IPS DF 6.9 (cell line): ENCODE results near the gene A4GALT.

ENCODE experiments used
- DNase-seq: peaks from one replicate; pipeline ENCODE4 v3.0.0-alpha.2; 2013; ENCODE audit warnings: low read depth, low spot score
- H3K27ac ChIP-seq: one replicate; pipeline ENCODE4 v1.5.1; 2013; ENCODE audit warnings: low read length, control low read depth
- H3K27me3 ChIP-seq: 2 replicates; pipeline ENCODE4 v1.6.1; 2013; ENCODE audit warnings: mild to moderate bottlenecking, low read length; ENCODE audit not compliant: control insufficient read depth, insufficient read depth
- H3K36me3 ChIP-seq: 2 replicates; pipeline ENCODE4 v1.6.1; 2013; ENCODE audit warnings: low read length; ENCODE audit not compliant: control insufficient read depth, insufficient read depth
- H3K4me1 ChIP-seq: 2 replicates; pipeline ENCODE4 v1.6.1; 2013; ENCODE audit warnings: low read length; ENCODE audit not compliant: control insufficient read depth, insufficient read depth
- H3K4me3 ChIP-seq: 2 replicates; pipeline ENCODE4 v1.5.1; 2013; ENCODE audit warnings: mild to moderate bottlenecking, low read length
- H3K9me3 ChIP-seq: 2 replicates; pipeline ENCODE4 v1.6.1; 2013; ENCODE audit warnings: low read length, inconsistent platforms; ENCODE audit not compliant: control insufficient read depth, insufficient read depth
- WGBS: extraction: QIAGEN DNeasy Blood & Tissue Kit; methylation state at CpG from one replicate; pipeline ENCODE4 v1.1.7; 2013; ENCODE audit warnings: mixed read lengths, missing lambda C conversion rate; ENCODE audit not compliant: insufficient read length, insufficient coverage; 5-methylcytosine and 5-hydroxymethylcytosine counted together

Gene A4GALT

DNA sequence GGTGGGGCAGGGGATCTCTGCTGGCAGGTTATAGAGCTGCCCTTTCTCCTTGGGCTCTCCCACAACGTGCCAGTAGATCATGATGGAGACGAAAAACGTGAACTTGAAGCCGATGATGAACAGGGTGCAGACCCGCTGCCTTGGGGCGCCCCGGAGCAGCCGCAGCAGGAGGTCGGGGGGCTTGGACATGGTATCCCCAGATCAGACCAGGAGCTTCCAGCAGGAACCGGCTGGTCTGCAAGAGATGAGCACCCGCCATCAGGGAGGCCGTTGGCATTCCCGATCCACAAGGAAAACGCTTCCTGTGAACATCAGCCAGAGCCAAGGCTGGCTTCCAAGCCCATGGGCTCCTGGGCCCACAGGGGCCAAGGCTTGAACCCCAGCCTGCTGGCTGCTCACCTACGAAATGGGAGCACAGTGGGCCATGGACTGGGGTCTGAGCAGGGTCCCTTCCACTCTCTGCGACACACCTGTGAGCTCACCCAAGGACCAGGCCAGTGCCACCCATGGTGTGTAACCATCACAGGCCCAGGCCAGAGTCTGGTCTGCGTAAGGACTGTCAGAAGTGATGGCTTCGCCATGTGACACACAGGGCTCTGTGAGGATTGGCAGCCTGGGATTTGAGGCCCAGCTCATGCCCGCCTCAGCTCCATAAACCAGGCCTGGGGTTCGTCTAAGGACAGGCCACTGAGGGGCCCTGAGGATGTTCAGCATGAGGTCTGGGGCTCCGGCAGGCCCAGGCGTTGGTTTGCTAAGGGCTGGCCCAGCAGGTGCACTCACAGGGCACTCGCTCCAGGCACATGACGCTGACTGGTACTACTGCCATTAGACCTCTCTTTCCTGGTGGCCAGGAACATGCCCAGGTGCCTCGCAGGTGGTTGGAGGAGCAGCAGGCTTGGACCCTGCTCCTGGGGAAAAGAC is 26.6 kb downstream of the A4GALT start:
- Histone ChIP-seq H3K4me3 (no peak overlapping the region), H3K4me1 (no peaks in the 10 kb centered on the region), H3K9me3 (no peaks in the 10 kb centered on the region), H3K27me3 (no peaks in the 10 kb centered on the region), H3K27ac (no peak overlapping the region), H3K36me3 (peaks cover 2% of the 10 kb centered on the region; the same call in 1 of the 2 replicates)
- DNase-seq, result no peak
- no CpG with 5 or more reads among the region's 25 CpGs for WGBS

- Histone ChIP-seq H3K27ac (no peak overlapping the region), H3K4me1 (0 out of 2 replicates have a peak, but pooled peaks cover 2% of the 10 kb centered on the region), H3K9me3 (no peaks in the 10 kb centered on the region), H3K4me3 (no peak overlapping the region), H3K27me3 (no peaks in the 10 kb centered on the region), H3K36me3 (peaks cover 2% of the 10 kb centered on the region; the same call in 1 of the 2 replicates)
- DNase-seq, result no peak
- WGBS, result no CpG with 5 or more reads among the region's 51 CpGs
Measured at GRCh38 chr22:42693055-42693762, 27.5 kb downstream of the A4GALT start.

- Histone ChIP-seq H3K27me3 (no peaks in the 10 kb centered on the region), H3K4me3 (no peak overlapping the region), H3K4me1 (0 out of 2 replicates have a peak, but pooled peaks cover 2% of the 10 kb centered on the region), H3K27ac (no peak overlapping the region), H3K36me3 (peaks cover 2% of the 10 kb centered on the region; the same call in 1 of the 2 replicates), H3K9me3 (no peaks in the 10 kb centered on the region)
- no peak for DNase-seq
- WGBS, result no CpG with 5 or more reads among the region's 32 CpGs
Measured at GRCh38 chr22:42692239-42693054, 28.2 kb downstream of the A4GALT start.

GRCh38 chr22:42691440-42691839 is 29.2 kb downstream of the A4GALT start:
- H3K36me3 ChIP-seq, result peaks cover 2% of the 10 kb centered on the region; the same call in 1 of the 2 replicates
- WGBS, result no CpG with 5 or more reads among the region's 10 CpGs

DNA sequence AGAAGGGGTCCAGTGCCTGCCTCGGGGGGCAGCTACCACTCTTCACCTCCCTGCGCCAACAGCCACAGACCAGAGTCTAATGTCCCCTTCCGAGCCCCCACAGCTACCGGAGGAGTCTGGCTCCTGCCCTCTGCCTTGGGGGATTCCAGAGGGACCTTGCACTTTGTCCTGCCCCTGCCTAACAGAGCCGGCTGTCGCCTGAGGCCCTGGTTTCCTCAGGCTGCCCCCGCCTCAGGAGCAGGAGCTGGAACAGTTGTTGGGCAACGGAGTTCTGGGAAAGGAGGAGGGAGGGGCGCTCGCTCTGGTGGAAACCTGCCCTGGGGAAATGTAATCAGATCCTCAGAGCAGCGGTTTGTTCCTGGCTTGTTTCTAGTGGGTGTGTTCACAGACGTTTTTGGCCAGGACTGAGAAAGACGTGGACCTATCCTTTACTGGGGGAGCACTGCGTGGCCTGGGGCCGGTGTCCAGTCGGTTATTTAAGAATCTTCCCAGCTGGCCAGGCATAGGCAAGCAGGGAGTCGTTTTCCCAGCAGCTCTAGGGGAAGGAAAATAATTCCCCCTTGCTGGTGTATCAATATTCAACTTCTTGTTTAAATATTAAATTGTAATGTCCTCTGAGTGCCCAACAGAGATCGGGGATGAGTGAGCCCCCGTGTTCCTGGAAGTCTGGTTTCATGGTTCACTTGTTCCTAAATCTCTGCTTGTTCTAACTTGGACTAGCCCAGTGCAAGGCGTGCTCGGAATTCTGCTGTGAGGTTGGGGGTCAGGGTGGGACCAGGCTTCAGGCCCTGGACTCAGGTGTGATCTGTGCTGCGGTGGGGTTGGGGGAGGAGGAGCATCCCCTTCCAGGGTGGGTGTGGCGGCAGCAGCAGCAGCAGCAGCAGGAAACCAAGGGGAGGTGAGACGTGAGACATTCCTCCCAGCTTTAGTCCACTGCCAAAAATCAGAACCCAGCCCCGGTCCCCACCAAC is 32.1 kb downstream of the A4GALT start:
- Histone ChIP-seq H3K27me3 (no peaks in the 10 kb centered on the region), H3K36me3 (no peaks in the 10 kb centered on the region), H3K4me1 (0 out of 2 replicates have a peak, but pooled peaks cover 2% of the 10 kb centered on the region), H3K27ac (no peak overlapping the region), H3K4me3 (no peak overlapping the region), H3K9me3 (no peaks in the 10 kb centered on the region)
- DNase-seq, result peak; percentile 29
- WGBS, result no CpG with 5 or more reads among the region's 25 CpGs

More at GRCh38 chr22:42691440-42691839, 29.2 kb downstream of the A4GALT start:
- no peak overlapping the region for H3K27ac ChIP-seq
- DNase-seq, result no peak
- 0 out of 2 replicates have a peak, but pooled peaks cover 2% of the 10 kb centered on the region for H3K4me1 ChIP-seq
- H3K4me3 ChIP-seq, result no peak overlapping the region
- no peaks in the 10 kb centered on the region for H3K27me3 ChIP-seq
- no peaks in the 10 kb centered on the region for H3K9me3 ChIP-seq

- no CpG with 5 or more reads among the region's 14 CpGs for WGBS
- Histone ChIP-seq H3K27me3 (no peaks in the 10 kb centered on the region), H3K27ac (no peak overlapping the region), H3K36me3 (no peaks in the 10 kb centered on the region), H3K4me1 (0 out of 2 replicates have a peak, but pooled peaks cover 2% of the 10 kb centered on the region), H3K9me3 (no peaks in the 10 kb centered on the region), H3K4me3 (no peak overlapping the region)
- no peak for DNase-seq
Measured at GRCh38 chr22:42686756-42687491, 33.7 kb downstream of the A4GALT start.

DNA sequence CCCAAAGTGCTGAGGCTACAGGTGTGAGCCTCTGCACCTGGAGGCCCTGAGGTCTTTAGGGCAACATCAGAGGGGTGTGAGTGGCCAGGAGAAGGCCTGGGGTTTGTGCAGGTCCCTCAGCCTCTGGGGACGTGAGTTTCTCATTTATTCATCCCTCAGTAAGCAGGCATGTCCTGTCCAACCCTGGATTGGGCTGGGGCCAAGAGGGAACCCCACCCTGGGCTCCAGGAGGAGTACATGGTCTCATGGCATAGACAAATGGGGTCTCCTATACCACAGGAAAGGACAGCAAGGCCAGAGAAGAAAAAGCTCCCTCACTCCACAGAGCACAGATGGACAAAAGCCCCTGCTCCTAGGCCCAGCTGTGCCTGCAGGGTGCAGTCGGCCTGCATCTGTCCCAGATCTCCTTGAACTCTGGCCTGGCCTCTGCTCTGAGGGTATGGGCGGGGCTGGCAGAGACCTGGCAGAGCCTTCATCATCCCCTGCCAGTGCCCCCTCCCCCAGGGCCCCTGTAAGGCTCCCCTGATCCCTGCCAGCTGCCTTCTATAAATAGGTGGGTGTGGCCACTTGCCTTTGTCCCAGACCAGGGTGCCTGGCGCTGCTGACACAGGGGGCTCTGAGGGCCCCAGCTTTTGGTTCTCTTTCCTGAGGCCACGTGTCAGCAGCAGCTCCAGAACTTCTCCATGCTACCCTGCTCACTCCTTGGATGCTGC is 34.6 kb downstream of the A4GALT start:
- no peaks in the 10 kb centered on the region for H3K36me3 ChIP-seq
- no peak overlapping the region for H3K27ac ChIP-seq
- H3K27me3 ChIP-seq, result no peaks in the 10 kb centered on the region
- H3K4me3 ChIP-seq, result no peak overlapping the region
- DNase-seq, result no peak
- H3K4me1 ChIP-seq, result 0 out of 2 replicates have a peak, but pooled peaks cover 2% of the 10 kb centered on the region
- WGBS, result no CpG with 5 or more reads among the region's 5 CpGs
- H3K9me3 ChIP-seq, result no peaks in the 10 kb centered on the region

DNA sequence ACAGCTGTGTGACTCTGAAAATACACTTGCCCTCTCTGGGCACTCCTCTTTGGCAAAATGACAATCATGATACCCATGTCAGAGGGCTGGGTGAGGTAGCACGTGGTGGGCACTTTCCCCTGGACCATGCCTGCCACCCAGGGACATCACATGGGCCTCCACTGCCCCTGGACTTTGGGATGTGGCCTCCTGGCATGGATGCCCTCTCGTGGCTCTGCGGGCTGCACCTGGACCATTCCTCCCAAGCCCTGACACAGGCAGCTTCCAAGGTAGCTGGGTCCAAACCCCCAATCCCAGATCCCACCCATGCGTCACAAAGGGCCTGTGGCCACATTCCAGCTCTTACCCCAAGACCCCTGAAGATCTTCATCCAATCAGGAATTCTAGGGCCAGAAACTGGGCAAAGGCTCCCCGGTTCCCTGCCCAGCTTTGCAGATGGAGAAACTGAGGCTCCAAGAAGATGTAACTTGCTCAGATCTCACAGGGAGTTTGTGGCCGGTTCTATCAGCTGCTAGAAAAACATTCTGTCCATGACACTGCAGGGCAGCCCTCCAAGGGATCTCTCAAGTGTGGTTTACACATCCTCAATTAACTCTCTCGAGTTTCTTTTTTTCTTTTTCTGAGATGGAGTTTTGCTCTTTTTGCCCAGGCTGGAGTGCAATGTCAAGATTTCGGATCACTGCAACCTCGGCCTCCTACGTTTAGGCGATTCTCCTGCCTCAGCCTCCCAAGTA is 36.0 kb downstream of the A4GALT start:
- Histone ChIP-seq H3K36me3 (no peaks in the 10 kb centered on the region), H3K9me3 (no peaks in the 10 kb centered on the region), H3K27ac (no peak overlapping the region), H3K4me3 (no peak overlapping the region), H3K4me1 (0 out of 2 replicates have a peak, but pooled peaks cover 2% of the 10 kb centered on the region), H3K27me3 (no peaks in the 10 kb centered on the region)
- no CpG with 5 or more reads among the region's 11 CpGs for WGBS
- DNase-seq, result no peak
